Glomerular visceral epithelial cell (primary cell): ENCODE results near the gene FANCG.

ENCODE experiments used
- DNase-seq: peaks from one replicate; pipeline ENCODE4 v3.0.0-alpha.2; 2016; ENCODE audit errors: extremely low spot score

The FANCG gene

DNA sequence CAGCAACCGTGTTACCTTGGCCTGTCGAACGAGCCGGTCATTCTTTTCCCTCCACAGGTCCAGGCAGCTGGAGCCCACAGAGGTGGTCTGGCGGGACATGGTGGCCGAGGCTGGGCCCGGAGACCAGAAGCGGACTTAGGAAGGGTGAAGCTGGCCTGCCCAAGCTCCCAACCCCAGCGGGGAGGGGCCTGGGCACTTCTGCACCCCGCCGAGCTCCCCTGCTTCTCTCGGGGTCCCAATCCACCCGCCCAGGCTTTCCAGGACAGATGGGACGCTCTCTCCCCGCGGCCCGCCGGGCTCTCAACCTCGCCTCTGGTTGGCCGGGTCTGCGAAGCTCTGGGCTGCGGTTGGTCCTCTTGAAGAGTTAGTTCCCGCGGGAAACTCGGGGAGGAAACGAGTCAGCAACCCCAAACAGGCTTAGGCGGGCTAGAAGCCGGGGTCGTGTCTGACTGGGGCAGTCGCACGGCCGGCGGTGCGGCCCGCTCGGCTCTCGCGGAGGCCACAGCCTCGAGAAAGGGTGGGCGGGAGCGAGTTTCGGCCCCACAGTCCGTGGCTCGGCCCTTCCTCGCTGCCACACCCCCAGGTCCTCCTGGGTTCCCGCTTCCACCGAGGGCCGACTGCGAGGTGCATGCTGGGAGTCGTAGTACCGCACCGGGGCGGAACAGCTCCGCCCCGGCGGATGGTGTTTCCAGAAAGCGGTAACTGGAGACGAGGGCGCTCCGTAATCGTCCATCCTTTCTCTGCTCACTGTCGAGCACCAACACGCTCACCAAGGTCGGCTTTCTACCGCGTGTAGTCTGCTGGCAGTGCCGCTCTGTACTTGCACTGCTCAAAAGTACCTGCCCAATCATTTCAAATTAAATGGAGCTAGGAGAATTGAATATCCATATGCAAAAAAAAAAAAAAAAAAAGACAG lies at the start of gene FANCG:
FANCG (minus strand) TSS at position 517 of the 916 bp plus-strand sequence; CDS start at position 99, 418 bp downstream.
- peak; percentile 90 for DNase-seq

DNA sequence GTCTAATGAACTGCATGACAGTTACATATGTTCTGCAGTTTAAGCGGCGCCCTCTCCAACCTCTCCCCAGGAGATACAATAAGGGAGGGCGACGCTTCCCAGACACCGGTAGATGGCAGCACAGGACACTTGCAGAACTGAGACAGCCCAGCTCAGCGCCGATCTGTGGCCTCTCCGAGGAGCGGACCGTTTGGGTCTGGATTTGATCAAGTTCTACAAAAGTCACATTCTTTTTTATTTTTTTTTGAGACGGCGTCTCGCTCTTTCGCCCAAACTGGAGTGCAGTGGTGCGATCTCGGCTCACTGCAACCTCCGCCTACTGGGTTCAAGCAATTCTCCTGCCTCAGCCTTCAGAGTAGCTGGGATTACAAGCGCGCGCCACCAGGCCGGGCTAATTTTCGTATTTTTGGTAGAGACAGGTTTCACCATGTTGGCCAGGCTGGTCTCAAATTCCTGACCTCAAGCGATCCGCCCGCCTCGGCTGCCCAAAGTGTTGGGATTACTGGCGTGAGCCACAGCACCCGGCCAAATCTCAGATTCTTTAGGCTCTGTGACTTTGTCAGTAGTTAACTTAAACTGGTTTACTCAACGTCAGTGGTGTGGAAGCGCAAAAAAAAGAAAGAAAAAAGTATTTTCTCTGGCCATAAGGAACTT lies 37.3 kb upstream of the FANCG start:
- peak; percentile 91 for DNase-seq

- DNase-seq = no peak
Measured at GRCh38 chr9:35116539-35116897, 36.8 kb upstream of the FANCG start.

- peak; percentile 99 for DNase-seq
Measured at GRCh38 chr9:35115680-35116538, 36.2 kb upstream of the FANCG start, which contains the start of gene ATOSB. Gene ATOSB, minus strand, starts transcription at chr9:35115862. Its CDS starts 7,588 bp downstream, at chr9:35108274.

DNA sequence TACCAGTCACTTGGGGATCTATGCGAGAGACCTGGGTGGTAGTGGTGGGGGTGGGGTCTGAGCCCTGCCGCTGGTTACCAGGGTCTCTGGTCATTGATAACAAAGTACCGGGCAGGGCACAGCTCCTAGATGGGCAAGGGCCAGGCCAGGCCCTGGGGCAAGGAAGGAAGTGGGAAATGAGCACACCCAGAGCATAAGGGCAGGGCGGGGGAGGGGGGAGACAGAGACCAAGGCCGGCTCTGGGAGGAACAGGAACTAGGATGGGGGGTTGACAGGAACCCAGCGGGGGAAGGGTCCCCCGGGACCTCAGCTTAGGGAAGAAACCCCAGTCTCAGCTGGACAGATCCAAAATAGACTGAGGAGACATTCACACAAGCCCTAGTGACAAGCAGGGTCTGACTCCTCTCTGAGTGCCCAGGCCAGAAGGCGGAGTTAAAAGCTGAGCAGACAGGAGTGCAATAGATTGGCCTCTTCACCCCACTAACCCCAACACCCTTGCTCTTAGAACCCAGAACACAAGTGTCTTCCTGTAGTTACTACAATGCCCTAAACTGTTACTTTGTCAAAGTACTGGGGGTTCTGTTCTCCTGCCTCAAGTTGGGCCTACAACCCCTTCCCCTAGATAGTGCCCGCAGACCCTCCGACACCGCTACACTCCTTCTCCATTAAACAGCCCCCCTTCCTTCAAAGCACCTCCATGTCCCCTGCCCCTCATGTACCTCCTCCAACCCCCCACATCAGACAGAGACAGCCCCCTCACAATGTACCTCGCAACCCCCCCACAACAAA lies 35.3 kb upstream of the FANCG start:
- DNase-seq = peak; percentile 31

- DNase-seq = peak; percentile 91
Measured at GRCh38 chr9:35114113-35114839, 34.5 kb upstream of the FANCG start.

- DNase-seq = peak; percentile 40
Measured at GRCh38 chr9:35112257-35113020, 32.7 kb upstream of the FANCG start.

DNA sequence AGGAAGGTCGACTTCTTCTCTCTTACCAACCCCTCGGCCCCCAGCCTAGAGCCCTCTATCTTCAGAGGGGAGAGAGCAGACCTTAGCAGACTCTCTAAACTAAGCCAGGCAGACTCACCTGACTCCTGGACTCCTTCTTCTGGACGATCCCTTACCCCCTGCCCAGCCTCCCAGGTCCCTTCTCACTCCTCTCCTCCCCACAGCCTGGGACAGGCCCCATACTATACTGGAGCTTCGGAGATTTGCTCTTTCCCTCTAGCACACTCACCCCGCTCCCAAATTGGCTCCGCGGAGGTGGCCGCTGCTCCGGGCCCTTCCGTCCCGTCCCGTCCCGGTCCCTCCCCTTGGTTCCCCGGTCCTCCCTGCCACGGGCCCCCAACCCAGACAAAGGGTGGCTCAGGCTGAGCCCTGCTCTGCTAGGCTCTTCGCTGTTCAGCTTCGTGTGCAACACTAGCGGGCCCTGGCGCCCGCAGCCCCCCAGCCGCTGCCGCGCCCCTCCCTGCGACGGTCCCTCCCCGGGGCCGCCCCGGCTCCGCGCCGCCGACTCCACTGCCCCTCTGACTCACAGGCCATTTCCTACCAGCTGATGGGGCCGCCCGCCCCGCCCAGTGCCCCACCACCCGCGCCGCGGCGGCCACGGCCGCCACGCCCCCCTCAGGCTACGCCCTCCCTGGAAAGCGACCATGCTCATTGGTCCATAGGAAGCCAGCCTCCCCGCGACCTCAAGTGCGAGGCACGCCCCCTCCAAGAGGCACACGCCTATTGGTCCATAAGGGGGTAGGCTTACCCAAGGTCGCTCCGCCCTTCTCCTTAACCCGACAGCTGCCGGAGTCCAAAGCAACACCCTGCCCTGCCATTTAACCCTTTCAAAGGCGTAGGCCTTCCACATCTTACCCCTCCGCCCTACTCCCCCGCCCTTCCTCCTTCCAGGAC lies 31.5 kb upstream of the FANCG start:
- peak; percentile 99 for DNase-seq

- peak; percentile 82 for DNase-seq
Measured at GRCh38 chr9:35110327-35110761, 30.6 kb upstream of the FANCG start.

DNA sequence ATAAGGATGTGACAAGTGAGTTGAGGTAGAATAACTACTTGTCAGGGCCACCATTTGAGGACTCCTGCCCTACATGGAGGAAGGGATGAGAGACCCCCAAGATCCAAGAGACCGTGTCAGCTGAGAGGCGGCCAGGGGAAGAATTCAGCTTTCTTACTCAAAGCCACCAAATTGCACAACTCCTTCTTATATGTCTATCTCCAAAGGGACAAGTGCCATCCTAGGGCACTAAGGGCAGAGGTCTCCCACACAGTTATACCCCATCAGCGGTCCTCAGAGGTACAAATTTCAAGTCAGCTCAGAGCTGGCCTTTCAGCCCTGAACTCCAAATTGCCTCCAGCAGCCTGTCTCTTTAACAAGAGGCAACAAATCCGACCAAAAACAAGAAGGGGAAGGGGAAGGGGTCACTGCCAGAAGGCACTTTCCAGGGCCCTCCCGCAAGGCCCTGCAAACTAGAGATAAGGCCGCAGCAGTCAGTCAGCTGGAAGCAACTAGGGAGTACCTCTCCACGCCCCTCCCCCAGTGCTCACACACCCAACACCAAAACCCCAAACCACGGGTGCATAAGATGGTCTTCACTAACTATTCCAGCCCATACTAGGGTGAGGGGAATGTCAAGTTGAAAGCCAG lies 29.3 kb upstream of the FANCG start:
- DNase-seq = no peak

GRCh38 chr9:35108461-35108860 lies 28.7 kb upstream of the FANCG start:
- no peak for DNase-seq

GRCh38 chr9:35107297-35108290 lies 27.9 kb upstream of the FANCG start:
- DNase-seq = no peak

DNA sequence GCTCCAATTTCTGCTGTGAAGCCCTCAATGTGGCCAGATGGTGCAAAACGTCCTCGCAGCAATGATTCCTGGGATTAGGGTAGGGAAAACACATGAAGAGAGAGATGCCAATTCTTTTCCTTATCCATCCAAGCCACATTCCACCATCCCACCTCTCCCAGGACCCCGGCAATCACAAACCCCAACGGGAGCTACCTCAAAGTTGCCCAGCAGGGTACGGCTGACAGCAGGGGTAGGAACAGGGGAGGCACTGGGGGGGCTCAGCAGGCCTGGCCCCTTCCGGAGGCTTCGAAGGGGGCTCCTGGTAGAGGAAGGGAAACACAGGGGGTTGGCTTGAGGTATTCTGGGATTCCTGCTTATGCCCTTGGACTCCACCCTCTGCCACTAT lies 26.6 kb upstream of the FANCG start:
- DNase-seq = no peak

GRCh38 chr9:35105571-35106342 lies 26.0 kb upstream of the FANCG start:
- DNase-seq = no peak

DNA sequence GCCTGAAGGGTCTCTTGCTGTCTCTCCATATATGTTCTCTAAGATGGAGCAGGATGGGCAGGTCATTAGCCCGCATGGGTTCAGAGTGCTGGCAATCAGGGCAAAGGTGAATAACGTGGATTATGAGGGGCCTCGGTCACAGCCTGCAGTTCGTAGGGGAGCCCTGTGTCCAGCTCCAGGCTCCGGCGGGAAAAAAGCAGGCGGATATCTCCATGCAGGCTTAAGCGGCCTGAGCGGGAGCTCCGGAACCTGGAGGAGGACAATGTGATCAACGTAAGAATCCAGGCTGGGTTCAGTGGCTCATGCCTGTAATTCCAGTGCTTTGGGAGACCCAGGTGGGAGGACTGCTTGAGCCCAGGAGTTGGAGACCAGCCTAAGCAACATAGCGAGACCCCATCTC lies 25.4 kb upstream of the FANCG start:
- DNase-seq = no peak

- no peak for DNase-seq
Measured at GRCh38 chr9:35104586-35104985, 24.8 kb upstream of the FANCG start.
